Coronary artery (tissue), 2 donors: ENCODE data around the gene PLPPR1.
"Not testable (repeated sequence)": the region's sequence is repeated elsewhere in the genome, so short reads cannot be mapped to it uniquely, and the experiment has no call there.

ENCODE experiments used
- DNase-seq: peaks from one replicate; pipeline ENCODE4 v3.0.0-alpha.2; 2017; ENCODE audit warnings: low spot score
- H3K27ac ChIP-seq, 2 donors: fragments of 200-600 bp; sonication (generic); one replicate each; pipeline ENCODE4 v1.5.1; 2016 to 2019
- H3K4me3 ChIP-seq: fragments of 200-600 bp; sonication (generic); 2 replicates; pipeline ENCODE4 v1.5.1; 2016; ENCODE audit warnings: mild to moderate bottlenecking, moderate library complexity
- CTCF ChIP-seq: fragments of 200-600 bp; sonication (generic); IDR thresholded peaks from one replicate; pipeline ENCODE4 v1.5.1; 2019; ENCODE audit warnings: antibody characterized with exemption

Gene PLPPR1

GRCh38 chr9:101117161-101117560 lies 88.6 kb downstream of the PLPPR1 start:
- no peak for DNase-seq
- Histone ChIP-seq H3K4me3 (no peak overlapping the region), H3K27ac (no peak overlapping the region)
- TF ChIP-seq CTCF, result no peak

GRCh38 chr9:101119206-101119819 lies 90.8 kb downstream of the PLPPR1 start:
- DNase-seq, result no peak
- no peak overlapping the region for H3K27ac ChIP-seq
- no peak for TF ChIP-seq CTCF
- H3K4me3 ChIP-seq, result no peak overlapping the region

- DNase-seq, result no peak
- TF ChIP-seq CTCF, result no peak
- H3K4me3 ChIP-seq, result no peak overlapping the region
- no peak overlapping the region for H3K27ac ChIP-seq
Observed at GRCh38 chr9:101121836-101122399, 93.4 kb downstream of the PLPPR1 start.

GRCh38 chr9:101126556-101126955 lies 98.0 kb downstream of the PLPPR1 start:
- DNase-seq, result no peak
- Histone ChIP-seq H3K27ac (no peak overlapping the region), H3K4me3 (no peak overlapping the region)
- no peak for TF ChIP-seq CTCF

GRCh38 chr9:101127369-101127768 lies 98.8 kb downstream of the PLPPR1 start:
- H3K4me3 ChIP-seq, DNase-seq, H3K27ac ChIP-seq: not testable (repeated sequence)

GRCh38 chr9:101128623-101129022 lies 100.1 kb downstream of the PLPPR1 start:
- no peak for DNase-seq
- H3K4me3 ChIP-seq, result no peak overlapping the region
- H3K27ac ChIP-seq, result no peak overlapping the region
- no peak for TF ChIP-seq CTCF

- H3K4me3 ChIP-seq, result no peak overlapping the region
- no peak overlapping the region for H3K27ac ChIP-seq
- no peak for TF ChIP-seq CTCF
- DNase-seq, result no peak
Observed at GRCh38 chr9:101130054-101130453, 101.5 kb downstream of the PLPPR1 start.
